ENCODE data around the gene C1orf116. TPM values are rescaled to one million over a fixed set of nuclear protein-coding genes. Genes with fewer than 3 reads are reported as not detected.
A peak's percentile ranks its signal among the peaks of the same experiment; 100 is the strongest.

C1orf116 gene
- polyA plus RNA-seq, 1 donor (not counting 4 experiments of a cell fraction or from before 2014, with no cell fraction given): 69.2 TPM

- peaks cover 69% of the 10 kb centered on the region for H3K4me1 ChIP-seq (ENCODE audit: control insufficient read depth, extremely low read depth, insufficient read depth, low read length)
- peak overlapping the region; percentile 93 for H3K9ac ChIP-seq (ENCODE audit: control insufficient read depth, extremely low read depth, insufficient read depth, low read length)
- H3K9me1 ChIP-seq (ENCODE audit: control insufficient read depth, extremely low read depth, insufficient read depth, low read length): no peaks in the 10 kb centered on the region
- DNase-seq (ENCODE audit: low read depth, low spot score) (no peak), FAIRE-seq (no peak)
- no peaks in the 10 kb centered on the region for H4K20me1 ChIP-seq (ENCODE audit: control insufficient read depth, extremely low read depth, insufficient read depth, low read length)
- no peaks in the 10 kb centered on the region for H3K27me3 ChIP-seq (ENCODE audit: control insufficient read depth, extremely low read depth, insufficient read depth, low read length)
- peak overlapping the region; percentile 97 for H3K27ac ChIP-seq (ENCODE audit: control insufficient read depth, insufficient read depth, low read length)
- peak overlapping the region; percentile 10 for H3K4me2 ChIP-seq (ENCODE audit: control insufficient read depth, extremely low read depth, insufficient read depth, low read depth, low read length)
- H3K4me3 ChIP-seq (ENCODE audit: control insufficient read depth in 2 of 3, extremely low read depth in 1 of 3, insufficient read depth in 2 of 3, low read depth in 1 of 3, low read length in 3 of 3): no peak overlapping the region
- dilution Hi-C loops (cut with MboI; ENCODE audit: extremely low pct_ligation_motif_present, low sequenced_read_pairs): no loop called here
- peaks cover 2% of the 10 kb centered on the region for H3K79me2 ChIP-seq (ENCODE audit: control insufficient read depth, insufficient read depth, low read length)
- H3K9me3 ChIP-seq (ENCODE audit: control insufficient read depth, low read depth, low read length): no peaks in the 10 kb centered on the region
- H2AFZ ChIP-seq (ENCODE audit: control insufficient read depth, low read length): no peak overlapping the region
- no peak for TF ChIP-seq CTCF (optimal IDR thresholded peaks at IDR 0.05 in 1 of 3, IDR thresholded peaks at IDR 0.05 in 1 of 3, conservative IDR thresholded peaks at IDR 0.05 in 1 of 3; ENCODE audit: extremely low read depth in 1 of 3, insufficient read depth in 2 of 3, low read length in 3 of 3)
- no peak for TF ChIP-seq EZH2 (IDR thresholded peaks at IDR 0.05; ENCODE audit: low read length)
- H3K36me3 ChIP-seq (ENCODE audit: control insufficient read depth in 2 of 2, extremely low read depth in 1 of 2, insufficient read depth in 2 of 2, low read length in 2 of 2): peaks cover 16 to 25% of the 10 kb centered on the region in 2 experiments
These were observed 13.8 kb downstream of the C1orf116 start for GRCh38 chr1:207018707-207019106.

- H3K79me2 ChIP-seq (ENCODE audit: control insufficient read depth, insufficient read depth, low read length): peaks cover 2% of the 10 kb centered on the region
- H3K9me1 ChIP-seq (ENCODE audit: control insufficient read depth, extremely low read depth, insufficient read depth, low read length): no peaks in the 10 kb centered on the region
- peak; percentile 86 for FAIRE-seq
- H4K20me1 ChIP-seq (ENCODE audit: control insufficient read depth, extremely low read depth, insufficient read depth, low read length): no peaks in the 10 kb centered on the region
- H2AFZ ChIP-seq (ENCODE audit: control insufficient read depth, low read length): no peak overlapping the region
- H3K27ac ChIP-seq (ENCODE audit: control insufficient read depth, insufficient read depth, low read length): peak overlapping the region; percentile 97
- peak overlapping the region; percentile 10 for H3K4me2 ChIP-seq (ENCODE audit: control insufficient read depth, extremely low read depth, insufficient read depth, low read depth, low read length)
- no peak overlapping the region for H3K4me3 ChIP-seq (ENCODE audit: control insufficient read depth in 2 of 3, extremely low read depth in 1 of 3, insufficient read depth in 2 of 3, low read depth in 1 of 3, low read length in 3 of 3)
- no peaks in the 10 kb centered on the region for H3K27me3 ChIP-seq (ENCODE audit: control insufficient read depth, extremely low read depth, insufficient read depth, low read length)
- no peak for DNase-seq (ENCODE audit: low read depth, low spot score)
- TF ChIP-seq CTCF (optimal IDR thresholded peaks at IDR 0.05 in 1 of 3, IDR thresholded peaks at IDR 0.05 in 1 of 3, conservative IDR thresholded peaks at IDR 0.05 in 1 of 3; ENCODE audit: extremely low read depth in 1 of 3, insufficient read depth in 2 of 3, low read length in 3 of 3) (no peak), EZH2 (IDR thresholded peaks at IDR 0.05; ENCODE audit: low read length) (no peak)
- dilution Hi-C loops (cut with MboI; ENCODE audit: extremely low pct_ligation_motif_present, low sequenced_read_pairs): no loop called here
- H3K36me3 ChIP-seq (ENCODE audit: control insufficient read depth in 2 of 2, extremely low read depth in 1 of 2, insufficient read depth in 2 of 2, low read length in 2 of 2): peaks cover 12 to 17% of the 10 kb centered on the region in 2 experiments
- H3K4me1 ChIP-seq (ENCODE audit: control insufficient read depth, extremely low read depth, insufficient read depth, low read length): peaks cover 61% of the 10 kb centered on the region
- peak overlapping the region; percentile 93 for H3K9ac ChIP-seq (ENCODE audit: control insufficient read depth, extremely low read depth, insufficient read depth, low read length)
- H3K9me3 ChIP-seq (ENCODE audit: control insufficient read depth, low read depth, low read length): no peaks in the 10 kb centered on the region
These were observed 14.7 kb downstream of the C1orf116 start for GRCh38 chr1:207017615-207018559.
